Activated CD4-positive, alpha-beta T cell treated with anti-CD3 and anti-CD28 coated beads, Interleukin-2, amount 10 ng/mL, durations not matched to agents 24 days and 14 days (primary cell): ENCODE measurements around the gene HCN2. TPM values are rescaled to one million over a fixed set of nuclear protein-coding genes. Genes with fewer than 3 reads are reported as not detected.
"Not testable (repeated sequence)": the region's sequence is repeated elsewhere in the genome, so short reads cannot be mapped to it uniquely, and the experiment has no call there.

ENCODE experiments used
- DNase-seq: peaks from one replicate; pipeline ENCODE4 v3.0.0; 2022
- H3K27ac Mint-ChIP-seq: one replicate; pipeline ENCODE4 v1.8.0; 2022; ENCODE audit warnings: mild to moderate bottlenecking, mixed read lengths
- H3K27me3 Mint-ChIP-seq: one replicate; pipeline ENCODE4 v1.8.0; 2022; ENCODE audit warnings: mixed read lengths
- H3K36me3 Mint-ChIP-seq: one replicate; pipeline ENCODE4 v1.8.0; 2022; ENCODE audit warnings: low read depth, mild to moderate bottlenecking, mixed read lengths
- H3K4me1 Mint-ChIP-seq: one replicate; pipeline ENCODE4 v1.8.0; 2021; ENCODE audit warnings: mixed read lengths
- H3K4me3 Mint-ChIP-seq: one replicate; pipeline ENCODE4 v1.8.0; 2022; ENCODE audit warnings: mild to moderate bottlenecking, moderate library complexity, mixed read lengths
- H3K9me3 Mint-ChIP-seq: one replicate; pipeline ENCODE4 v1.8.0; 2021; ENCODE audit warnings: mixed read lengths
- intact Hi-C: fragments of 100-400 bp; cut with micrococcal nuclease; formaldehyde crosslinking; loops from one replicate; pipeline ENCODE4 v1.15.1; 2023
- total RNA-seq: library from RNA; stranded (reverse); gene quantifications from 2 replicates; pipeline ENCODE4 v1.2.3, GENCODE V29; 2022

Gene HCN2
- total RNA-seq, 1 donor from 2014 or later: 1.1 TPM

- H3K36me3 Mint-ChIP-seq: peaks cover 22% of the 10 kb centered on the region
- no peaks in the 10 kb centered on the region for H3K9me3 Mint-ChIP-seq
- peaks cover 2% of the 10 kb centered on the region for H3K27me3 Mint-ChIP-seq
- intact Hi-C loops: no loop called here
- H3K27ac Mint-ChIP-seq: no peak overlapping the region
- peaks cover 2% of the 10 kb centered on the region for H3K4me1 Mint-ChIP-seq
- no peak for DNase-seq
- no peak overlapping the region for H3K4me3 Mint-ChIP-seq
These were observed 30.6 kb downstream of the HCN2 start for GRCh38 chr19:620166-620862.

- H3K36me3 Mint-ChIP-seq: peaks cover 21% of the 10 kb centered on the region
- H3K27ac Mint-ChIP-seq, H3K27me3 Mint-ChIP-seq, H3K4me3 Mint-ChIP-seq, H3K9me3 Mint-ChIP-seq, DNase-seq, intact Hi-C loops, H3K4me1 Mint-ChIP-seq: not testable (repeated sequence)
These were observed 31.5 kb downstream of the HCN2 start for GRCh38 chr19:621191-621590.

DNA sequence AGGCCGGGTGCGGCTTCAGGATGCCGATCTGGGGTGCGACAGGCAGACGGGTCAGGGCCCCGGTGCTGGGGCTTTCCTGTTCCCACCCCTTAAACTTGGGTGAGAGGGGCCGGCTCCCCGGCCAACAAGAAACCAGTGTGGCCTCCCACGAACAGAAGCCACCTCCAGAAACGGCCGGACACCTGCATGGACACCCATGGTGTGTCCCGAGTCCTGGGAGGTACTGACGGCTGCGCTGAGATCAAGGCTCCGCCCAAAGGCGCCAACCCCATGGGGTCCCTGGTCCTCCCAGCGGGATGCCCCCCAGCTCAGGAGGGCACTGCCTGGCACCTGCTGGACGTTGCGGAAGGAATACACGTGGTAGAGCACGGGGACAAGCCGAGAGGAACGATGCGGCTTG lies 32.1 kb downstream of the HCN2 start:
- Mint-ChIP-seq H3K4me3 (no peak overlapping the region), H3K27me3 (no peaks in the 10 kb centered on the region), H3K9me3 (no peaks in the 10 kb centered on the region), H3K4me1 (peaks cover under 1% of the 10 kb centered on the region), H3K36me3 (peaks cover 21% of the 10 kb centered on the region), H3K27ac (no peak overlapping the region)
- DNase-seq: no peak
- intact Hi-C loops: no loop called here

DNA sequence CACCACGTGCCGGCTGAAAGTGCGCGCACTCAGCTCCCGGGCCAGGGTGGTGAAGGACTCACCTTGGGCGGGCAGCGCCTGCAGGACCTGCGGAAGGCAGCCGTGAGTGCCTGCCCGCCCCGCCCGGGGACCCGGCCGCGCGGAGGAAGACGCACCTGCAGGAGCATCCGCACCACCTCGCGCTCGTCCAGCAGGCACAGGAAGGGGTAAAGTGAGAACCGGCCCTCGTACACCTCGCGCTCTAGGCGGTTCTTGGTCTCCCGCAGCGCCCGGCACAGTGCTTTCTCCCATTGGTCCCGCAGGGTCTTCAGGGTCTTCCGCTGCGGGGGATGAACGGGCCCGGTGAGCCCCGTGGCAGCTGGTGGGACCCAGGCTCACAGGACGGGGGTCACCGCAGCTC lies 33.0 kb downstream of the HCN2 start:
- H3K36me3 Mint-ChIP-seq: peaks cover 24% of the 10 kb centered on the region
- no peak overlapping the region for H3K4me3 Mint-ChIP-seq
- no peaks in the 10 kb centered on the region for H3K9me3 Mint-ChIP-seq
- intact Hi-C loops: no loop called here
- DNase-seq: no peak
- H3K27me3 Mint-ChIP-seq: no peaks in the 10 kb centered on the region
- H3K27ac Mint-ChIP-seq: no peak overlapping the region
- peaks cover 2% of the 10 kb centered on the region for H3K4me1 Mint-ChIP-seq

- peaks cover 2% of the 10 kb centered on the region for H3K4me1 Mint-ChIP-seq
- peaks cover 25% of the 10 kb centered on the region for H3K36me3 Mint-ChIP-seq
- H3K27me3 Mint-ChIP-seq: no peaks in the 10 kb centered on the region
- intact Hi-C loops: no loop called here
- H3K27ac Mint-ChIP-seq: no peak overlapping the region
- H3K9me3 Mint-ChIP-seq: no peaks in the 10 kb centered on the region
- H3K4me3 Mint-ChIP-seq: no peak overlapping the region
- DNase-seq: no peak
These were observed 33.7 kb downstream of the HCN2 start for GRCh38 chr19:623175-623916.

DNA sequence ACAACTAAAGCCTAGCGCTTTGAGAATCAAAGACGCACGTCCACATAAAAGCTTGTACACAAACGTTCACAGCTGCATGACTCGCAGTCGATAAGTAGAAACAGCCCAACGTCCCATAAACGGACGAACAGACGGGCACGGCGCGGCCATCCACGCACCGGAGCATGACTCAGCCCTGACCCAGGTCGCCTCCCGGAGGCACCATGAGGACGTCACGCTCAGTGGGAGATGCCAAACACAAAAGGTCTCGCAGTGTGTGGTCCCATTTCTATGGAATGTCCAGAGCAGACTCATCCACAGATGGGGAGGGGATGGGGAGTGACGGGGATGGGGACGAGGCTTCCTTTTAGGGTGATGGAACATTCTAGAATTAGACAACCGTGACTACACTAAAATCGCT lies 34.3 kb downstream of the HCN2 start:
- intact Hi-C loops: no loop called here
- Mint-ChIP-seq H3K27me3 (no peaks in the 10 kb centered on the region), H3K36me3 (peaks cover 26% of the 10 kb centered on the region), H3K9me3 (no peaks in the 10 kb centered on the region), H3K4me3 (no peak overlapping the region), H3K4me1 (peaks cover 4% of the 10 kb centered on the region), H3K27ac (no peak overlapping the region)
- no peak for DNase-seq

- intact Hi-C loops: no loop called here
- no peak overlapping the region for H3K4me3 Mint-ChIP-seq
- peaks cover 27% of the 10 kb centered on the region for H3K36me3 Mint-ChIP-seq
- H3K9me3 Mint-ChIP-seq: no peaks in the 10 kb centered on the region
- no peak overlapping the region for H3K27ac Mint-ChIP-seq
- no peak for DNase-seq
- peaks cover 5% of the 10 kb centered on the region for H3K4me1 Mint-ChIP-seq
- H3K27me3 Mint-ChIP-seq: no peaks in the 10 kb centered on the region
These were observed 34.9 kb downstream of the HCN2 start for GRCh38 chr19:624433-625109.

DNA sequence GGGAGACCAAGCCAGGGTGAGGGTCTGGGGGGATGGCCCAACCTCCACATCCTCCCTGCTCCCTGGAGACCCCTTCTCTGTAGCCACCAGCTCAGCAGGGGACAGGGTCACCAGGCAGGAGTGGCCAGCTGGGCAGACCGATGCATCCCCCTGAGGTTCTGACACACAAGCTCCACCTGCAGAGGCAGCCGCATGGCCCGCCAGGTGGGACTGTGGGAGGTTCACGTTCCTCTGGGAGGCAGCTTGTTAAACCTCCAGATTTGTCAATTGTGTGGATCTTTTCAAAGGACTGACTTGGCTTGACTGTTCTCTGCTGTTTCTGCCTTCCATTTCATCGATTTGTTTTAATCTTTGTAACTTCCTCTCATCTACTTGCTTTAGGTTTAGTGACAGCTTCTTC lies 35.6 kb downstream of the HCN2 start:
- intact Hi-C loops: no loop called here

DNA sequence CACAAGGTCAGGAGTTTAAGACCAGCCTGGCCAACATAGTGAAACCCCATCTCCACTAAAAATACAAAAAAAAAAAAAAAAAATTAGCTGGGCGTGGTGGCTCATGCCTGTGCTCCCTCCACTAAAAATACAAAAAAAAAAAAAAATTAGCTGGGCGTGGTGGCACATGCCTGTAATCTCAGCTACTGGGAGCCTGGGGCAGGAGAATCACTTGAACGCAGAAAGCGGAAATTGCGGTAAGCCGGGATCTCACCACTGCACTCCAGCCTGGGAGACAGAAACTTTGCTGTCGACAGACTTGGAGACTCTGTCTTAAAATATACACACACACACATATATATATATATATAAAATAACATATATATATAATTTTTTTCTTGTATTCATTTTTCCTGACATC lies 36.9 kb downstream of the HCN2 start:
- H3K27me3 Mint-ChIP-seq, H3K4me3 Mint-ChIP-seq, intact Hi-C loops, H3K9me3 Mint-ChIP-seq, H3K4me1 Mint-ChIP-seq, H3K27ac Mint-ChIP-seq, DNase-seq: not testable (repeated sequence)
- peaks cover 35% of the 10 kb centered on the region for H3K36me3 Mint-ChIP-seq

More for the DNA sequence above, 35.6 kb downstream of the HCN2 start:
- no peak for DNase-seq
- Mint-ChIP-seq H3K27me3 (no peaks in the 10 kb centered on the region), H3K27ac (peak overlapping the region; percentile 52), H3K36me3 (peaks cover 26% of the 10 kb centered on the region), H3K4me1 (peaks cover 5% of the 10 kb centered on the region), H3K4me3 (no peak overlapping the region), H3K9me3 (no peaks in the 10 kb centered on the region)

GRCh38 chr19:628168-628567 lies 38.5 kb downstream of the HCN2 start:
- peaks cover 8% of the 10 kb centered on the region for H3K4me1 Mint-ChIP-seq
- H3K9me3 Mint-ChIP-seq: no peaks in the 10 kb centered on the region
- DNase-seq: peak; percentile 69
- H3K27ac Mint-ChIP-seq: no peak overlapping the region
- H3K36me3 Mint-ChIP-seq: peaks cover 42% of the 10 kb centered on the region
- H3K27me3 Mint-ChIP-seq: no peaks in the 10 kb centered on the region
- intact Hi-C loops: no loop called here
- no peak overlapping the region for H3K4me3 Mint-ChIP-seq

GRCh38 chr19:629515-629914 lies 39.8 kb downstream of the HCN2 start:
- H3K4me1 Mint-ChIP-seq: peaks cover 17% of the 10 kb centered on the region
- H3K4me3 Mint-ChIP-seq, H3K9me3 Mint-ChIP-seq, H3K27me3 Mint-ChIP-seq, DNase-seq, intact Hi-C loops, H3K27ac Mint-ChIP-seq: not testable (repeated sequence)
- H3K36me3 Mint-ChIP-seq: peaks cover 41% of the 10 kb centered on the region

DNA sequence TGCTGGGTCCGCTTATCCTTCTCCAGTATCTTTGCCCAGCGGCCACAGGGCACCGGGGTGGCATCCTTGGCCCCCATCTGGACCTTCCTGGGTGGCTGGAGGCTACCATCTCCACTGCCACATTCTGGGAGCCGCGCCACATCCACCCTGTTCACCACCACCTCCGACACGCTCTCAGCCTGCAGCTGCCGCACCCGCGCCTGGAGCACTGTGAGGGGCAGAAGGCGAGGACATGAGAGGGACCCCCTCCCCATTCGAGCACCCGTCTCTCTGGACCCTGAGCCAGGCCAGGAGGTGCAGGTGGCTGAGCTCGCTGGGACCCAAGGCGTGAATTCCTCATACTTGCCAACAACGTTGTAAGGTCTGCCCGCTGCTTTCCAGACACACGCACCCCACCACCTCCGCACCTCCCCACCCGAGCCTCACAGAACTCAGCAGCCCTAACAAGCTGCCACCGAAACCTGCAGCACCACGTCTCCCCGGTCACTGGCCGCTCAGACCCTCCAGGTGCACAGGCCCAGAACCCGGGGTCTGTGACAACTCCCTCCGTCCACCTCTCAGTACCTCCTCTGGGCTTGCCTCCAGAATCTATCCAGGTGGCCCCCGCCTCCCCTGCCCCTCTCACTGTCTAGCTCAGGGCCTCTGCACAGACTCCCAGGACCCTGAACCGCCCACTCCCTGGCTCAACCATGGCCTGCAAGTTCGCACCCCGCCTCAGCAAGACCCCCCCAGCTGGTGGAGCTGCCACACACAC lies 40.5 kb downstream of the HCN2 start:
- no peak overlapping the region for H3K4me3 Mint-ChIP-seq
- H3K27me3 Mint-ChIP-seq: no peaks in the 10 kb centered on the region
- peaks cover 17% of the 10 kb centered on the region for H3K4me1 Mint-ChIP-seq
- no peaks in the 10 kb centered on the region for H3K9me3 Mint-ChIP-seq
- H3K36me3 Mint-ChIP-seq: peaks cover 41% of the 10 kb centered on the region
- no peak overlapping the region for H3K27ac Mint-ChIP-seq
- intact Hi-C loops: loop anchor here (5.0 kb wide), 1 partner anchor 98 kb away; the partner anchor contains the start of gene CDC34
- no peak for DNase-seq

- Mint-ChIP-seq H3K36me3 (peaks cover 33% of the 10 kb centered on the region), H3K4me1 (peaks cover 16% of the 10 kb centered on the region), H3K4me3 (peak overlapping the region; percentile 98), H3K27ac (peak overlapping the region; percentile 97), H3K9me3 (no peaks in the 10 kb centered on the region), H3K27me3 (no peaks in the 10 kb centered on the region)
- intact Hi-C loops: loop anchor here (1.0 to 5.0 kb wide), 5 partner anchors 30 to 165 kb away; partner anchors contain the start of genes BSG, CDC34 and PTBP1
- DNase-seq: peak; percentile 77
These were observed 42.9 kb downstream of the HCN2 start for GRCh38 chr19:632579-633067.
